Esophagus muscularis mucosa (tissue), 3 donors: ENCODE measurements around the gene FAM47B.

Experiments used
- CTCF ChIP-seq, 3 experiments: fragments of 200-600 bp in 2 of 3; fragments of 450-650 bp in 1 of 3; sonication (generic) in 2 of 3; IDR thresholded peaks; one replicate each; pipeline ENCODE4 v1.5.1; 2017 to 2019; ENCODE audit warnings: antibody characterized with exemption in 3 of 3, mild to moderate bottlenecking in 2 of 3, moderate library complexity in 1 of 3
- POLR2A ChIP-seq: fragments of 450-650 bp; IDR thresholded peaks from one replicate; pipeline ENCODE4 v1.6.1; 2017; ENCODE audit warnings: antibody characterized with exemption, moderate library complexity, mild to moderate bottlenecking, low read depth
- POLR2AphosphoS5 ChIP-seq, 2 donors: sonication (generic); formaldehyde crosslinking; IDR thresholded peaks; one replicate each; pipeline ENCODE4 v1.6.1; 2017; ENCODE audit warnings: antibody characterized with exemption in 2 of 2

DNA sequence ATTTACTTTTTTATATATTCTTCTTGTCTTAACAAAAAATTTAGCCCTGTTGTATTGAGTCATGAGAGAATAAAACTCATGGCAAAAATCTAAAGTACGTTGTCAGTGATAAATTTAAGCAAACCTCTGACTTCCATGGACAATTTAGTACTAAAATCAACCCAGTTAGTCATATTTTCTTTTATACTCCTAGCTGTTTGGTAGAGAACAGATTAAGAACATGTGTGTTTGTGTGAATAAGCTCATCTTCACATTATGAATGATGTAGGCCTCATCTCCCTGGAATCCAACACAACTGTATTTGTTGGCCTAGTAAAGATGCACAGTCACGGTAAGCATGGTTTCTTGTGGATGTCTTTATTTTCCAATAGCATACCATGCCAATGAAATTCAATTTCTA lies 40.8 kb upstream of the FAM47B start:
- TF ChIP-seq POLR2A (no peak), CTCF (IDR thresholded peaks at IDR 0.05) (no peak), POLR2AphosphoS5 (IDR thresholded peaks at IDR 0.05) (no peak)
